Amygdala (tissue), 56 donors: Measurements from ENCODE around the gene ACSM2A.
"Not testable (repeated sequence)": the region's sequence is repeated elsewhere in the genome, so short reads cannot be mapped to it uniquely, and the experiment has no call there.

Experiments
- DNase-seq, 56 donors: peaks; one replicate each; lab custom pipeline; 2025; lab: John Stamatoyannopoulos, UW

Gene ACSM2A

GRCh38 chr16:20446652-20447393 is 4.5 kb upstream of the ACSM2A start:
- not testable (repeated sequence) for DNase-seq

GRCh38 chr16:20453633-20454032 is 2.3 kb downstream of the ACSM2A start:
- not testable (repeated sequence) for DNase-seq

- not testable (repeated sequence) for DNase-seq
Observed at GRCh38 chr16:20459227-20459626, 7.9 kb downstream of the ACSM2A start.

- not testable (repeated sequence) for DNase-seq
Observed at GRCh38 chr16:20460313-20460712, 9.0 kb downstream of the ACSM2A start.

- not testable (repeated sequence) for DNase-seq
Observed at GRCh38 chr16:20468954-20469353, 17.6 kb downstream of the ACSM2A start.

- not testable (repeated sequence) for DNase-seq
Observed at GRCh38 chr16:20469930-20470329, 18.6 kb downstream of the ACSM2A start.

GRCh38 chr16:20470732-20471131 is 19.4 kb downstream of the ACSM2A start:
- DNase-seq = not testable (repeated sequence)

GRCh38 chr16:20477188-20477744 is 25.9 kb downstream of the ACSM2A start:
- DNase-seq = not testable (repeated sequence)

- not testable (repeated sequence) for DNase-seq
Observed at GRCh38 chr16:20483989-20484388, 32.7 kb downstream of the ACSM2A start.

GRCh38 chr16:20484726-20485125 is 33.4 kb downstream of the ACSM2A start:
- DNase-seq = no peak

GRCh38 chr16:20485408-20485807 is 34.1 kb downstream of the ACSM2A start:
- DNase-seq = no peak

- not testable (repeated sequence) for DNase-seq
Observed at GRCh38 chr16:20490994-20491393, 39.7 kb downstream of the ACSM2A start.

GRCh38 chr16:20491448-20491847 is 40.1 kb downstream of the ACSM2A start:
- not testable (repeated sequence) for DNase-seq

- no peak for DNase-seq
Observed at GRCh38 chr16:20504418-20504817, 53.1 kb downstream of the ACSM2A start.

- no peak for DNase-seq
Observed at GRCh38 chr16:20507280-20507679, 56.0 kb downstream of the ACSM2A start.

- DNase-seq = no peak
Observed at GRCh38 chr16:20510323-20510722, 59.0 kb downstream of the ACSM2A start.

GRCh38 chr16:20515688-20516090 is 64.4 kb downstream of the ACSM2A start:
- no peak for DNase-seq

GRCh38 chr16:20517149-20517548 is 65.8 kb downstream of the ACSM2A start:
- no peak for DNase-seq

GRCh38 chr16:20519231-20519630 is 67.9 kb downstream of the ACSM2A start:
- DNase-seq = no peak

- DNase-seq = no peak
Observed at GRCh38 chr16:20520103-20520502, 68.8 kb downstream of the ACSM2A start.

GRCh38 chr16:20531795-20532194 is 80.5 kb downstream of the ACSM2A start:
- not testable (repeated sequence) for DNase-seq

- not testable (repeated sequence) for DNase-seq
Observed at GRCh38 chr16:20532284-20532792, 81.0 kb downstream of the ACSM2A start.
